Stimulated activated CD8-positive, alpha-beta memory T cell treated with anti-CD3 and anti-CD28 coated beads, Interleukin-7, amount 100 ng/mL, for 4 hours (primary cell): ENCODE data around the gene MMP24OS.
"Not testable (repeated sequence)": the region's sequence is repeated elsewhere in the genome, so short reads cannot be mapped to it uniquely, and the experiment has no call there.

Experiments used
- DNase-seq, 2 donors: peaks; one replicate each; pipeline ENCODE4 v3.0.0-alpha.2; 2020; ENCODE audit warnings: low read depth in 2 of 2

Gene MMP24OS

GRCh38 chr20:35275741-35276251, 2.1 kb downstream of the MMP24OS start:
- no peak for DNase-seq

GRCh38 chr20:35274172-35275092, 3.5 kb downstream of the MMP24OS start:
- DNase-seq, result no peak

- DNase-seq, result no peak
Measured at GRCh38 chr20:35273449-35274171, 4.3 kb downstream of the MMP24OS start.

GRCh38 chr20:35271904-35272303, 6.0 kb downstream of the MMP24OS start:
- no peak for DNase-seq

GRCh38 chr20:35271073-35271882, 6.6 kb downstream of the MMP24OS start:
- no peak for DNase-seq

- no peak for DNase-seq
Measured at GRCh38 chr20:35270021-35270902, 7.7 kb downstream of the MMP24OS start.

GRCh38 chr20:35269055-35269781, 8.7 kb downstream of the MMP24OS start:
- DNase-seq, result no peak

- DNase-seq, result no peak
Measured at GRCh38 chr20:35267092-35267491, 10.8 kb downstream of the MMP24OS start.

- no peak for DNase-seq
Measured at GRCh38 chr20:35264755-35265154, 13.2 kb downstream of the MMP24OS start.

GRCh38 chr20:35263532-35264341, 14.2 kb downstream of the MMP24OS start:
- no peak for DNase-seq

GRCh38 chr20:35262731-35263531, 15.0 kb downstream of the MMP24OS start:
- not testable (repeated sequence) for DNase-seq

GRCh38 chr20:35262321-35262720, 15.6 kb downstream of the MMP24OS start:
- DNase-seq, result not testable (repeated sequence)

- no peak for DNase-seq
Measured at GRCh38 chr20:35260426-35260825, 17.5 kb downstream of the MMP24OS start.

- no peak for DNase-seq
Measured at GRCh38 chr20:35257175-35257909, 20.6 kb downstream of the MMP24OS start.

GRCh38 chr20:35254448-35254999, 23.4 kb downstream of the MMP24OS start:
- no peak for DNase-seq

GRCh38 chr20:35253010-35253409, 24.9 kb downstream of the MMP24OS start:
- DNase-seq, result no peak

GRCh38 chr20:35252598-35252997, 25.3 kb downstream of the MMP24OS start:
- DNase-seq, result not testable (repeated sequence)
